HCT116 (cell line): ENCODE results near the gene MGAM2. TPM values are rescaled to one million over a fixed set of nuclear protein-coding genes. Genes with fewer than 3 reads are reported as not detected.

Source experiments
- ATAC-seq: fragments of 200-7000 bp; cut with Tn5 transposase; 2 replicates; pipeline ENCODE4 v1.9.1; 2020; ENCODE audit warnings: mild to moderate bottlenecking, moderate library complexity
- BruUV-seq: library from RNA; stranded (reverse); fragments of 400-500 nt; replicated peaks from 2 replicates; lab custom pipeline; 2021; lab: Mats Ljungman, UMichigan
- CTCF ChIA-PET: fragments of 300-600 bp; sonication (Branson Sonifier 250); formaldehyde crosslinking; loops from one replicate; lab custom pipeline; 2021; ENCODE audit warnings: antibody characterized with exemption; lab: Charles Lee
- POLR2A ChIA-PET: fragments of 300-600, 350-600 bp; sonication (Branson Sonifier 250); formaldehyde crosslinking; loops from one replicate; lab custom pipeline; 2021; ENCODE audit warnings: antibody characterized with exemption; lab: Charles Lee
- RAD21 ChIA-PET, 2 experiments: fragments of 300-600 bp; sonication (Branson Sonifier 250); formaldehyde crosslinking; loops; one replicate each; lab custom pipeline; 2023; ENCODE audit warnings: low total read pairs in 2 of 2; ENCODE audit not compliant: uncharacterized antibody in 2 of 2, unreplicated experiment in 2 of 2, low non-redundant PET in 1 of 2; lab: Charles Lee
- DNase-seq: peaks from one replicate; pipeline ENCODE4 v3.0.0-alpha.2; 2010; ENCODE audit warnings: low read depth, low spot score
- H2AFZ ChIP-seq: fragments of 200-600 bp; shearing (Covaris generic), sonication (generic); 2 replicates; pipeline ENCODE4 v1.6.1; 2017; ENCODE audit warnings: low read depth, mixed run types, mixed read lengths, antibody characterized with exemption, low read length; ENCODE audit not compliant: poor library complexity, severe bottlenecking
- H3K27ac ChIP-seq: 2 replicates; pipeline ENCODE4 v1.5.1; 2012; ENCODE audit warnings: low read depth, low read length
- H3K27me3 ChIP-seq: fragments of 200-600 bp; sonication (generic); 2 replicates; pipeline ENCODE4 v1.6.1; 2016; ENCODE audit warnings: mixed run types, low read length, mixed read lengths; ENCODE audit not compliant: insufficient read depth
- H3K36me3 ChIP-seq, 2 experiments: fragments of 200-500 bp in 1 of 2; fragments of 200-600 bp in 1 of 2; sonication (Bioruptor generic) in 1 of 2; sonication (generic) in 1 of 2; 2 replicates each; pipeline versions ENCODE4 v1.5.1 to v1.6.1; 2014 to 2016; ENCODE audit warnings: low read length in 2 of 2, inconsistent platforms in 1 of 2, mixed read lengths in 1 of 2, mixed run types in 1 of 2; ENCODE audit not compliant: insufficient read depth in 2 of 2, control insufficient read depth in 1 of 2
- H3K4me1 ChIP-seq, 2 experiments: fragments of 200-600 bp in 1 of 2; sonication (generic) in 1 of 2; 2 replicates each; pipeline versions ENCODE4 v1.5.1 to v1.6.1; 2012 to 2017; ENCODE audit warnings: low read length in 2 of 2, inconsistent platforms in 1 of 2, mild to moderate bottlenecking in 1 of 2, mixed read lengths in 1 of 2, mixed run types in 1 of 2, moderate library complexity in 1 of 2; ENCODE audit not compliant: insufficient read depth in 2 of 2, control insufficient read depth in 1 of 2
- H3K4me2 ChIP-seq: fragments of 200-600 bp; sonication (generic); 2 replicates; pipeline ENCODE4 v1.6.1; 2017; ENCODE audit warnings: mixed run types, low read length, mixed read lengths
- H3K4me3 ChIP-seq, 2 experiments: fragments of 200-600 bp in 1 of 2; sonication (generic) in 1 of 2; replicated peaks in 1 of 2; 2 replicates each; pipeline ENCODE4 v1.5.1; 2011 to 2016; ENCODE audit warnings: low read length in 2 of 2, control low read depth in 1 of 2, low read depth in 1 of 2, mild to moderate bottlenecking in 1 of 2, mixed read lengths in 1 of 2, mixed run types in 1 of 2
- H3K79me2 ChIP-seq: fragments of 200-600 bp; sonication (generic); 2 replicates; pipeline ENCODE4 v1.6.1; 2017; ENCODE audit warnings: mild to moderate bottlenecking, mixed run types, low read length, moderate library complexity, mixed read lengths; ENCODE audit not compliant: insufficient read depth
- H3K9ac ChIP-seq: fragments of 200-600 bp; sonication (generic); 2 replicates; pipeline ENCODE4 v1.6.1; 2016; ENCODE audit warnings: low read length, mixed read lengths
- H3K9me2 ChIP-seq: fragments of 200-600 bp; sonication (generic), shearing (Covaris generic); 2 replicates; pipeline ENCODE4 v1.6.1; 2017; ENCODE audit warnings: mixed run types, mild to moderate bottlenecking, moderate library complexity; ENCODE audit not compliant: insufficient read depth
- H3K9me3 ChIP-seq, 2 experiments: fragments of 200-500 bp in 1 of 2; fragments of 200-600 bp in 1 of 2; sonication (Bioruptor generic) in 1 of 2; sonication (generic) in 1 of 2; 2 replicates each; pipeline ENCODE4 v1.6.1; 2014 to 2017; ENCODE audit warnings: low read length in 2 of 2, mixed read lengths in 2 of 2, inconsistent platforms in 1 of 2, low read depth in 1 of 2, mild to moderate bottlenecking in 1 of 2, mixed run types in 1 of 2, moderate library complexity in 1 of 2; ENCODE audit not compliant: control insufficient read depth in 1 of 2, insufficient read depth in 1 of 2
- H4K20me1 ChIP-seq: fragments of 200-600 bp; sonication (generic), shearing (Covaris generic); 2 replicates; pipeline ENCODE4 v1.6.1; 2017; ENCODE audit warnings: mixed run types, mild to moderate bottlenecking, moderate library complexity; ENCODE audit not compliant: insufficient read depth
- ATF3 ChIP-seq: IDR thresholded peaks from 2 replicates; pipeline ENCODE4 v1.6.1; 2012
- CBX3 ChIP-seq: IDR thresholded peaks from 2 replicates; pipeline ENCODE4 v1.6.1; 2012; ENCODE audit warnings: low read depth
- CEBPB ChIP-seq: IDR thresholded peaks from 2 replicates; pipeline ENCODE4 v1.6.1; 2012; ENCODE audit warnings: low read depth
- EGR1 ChIP-seq: IDR thresholded peaks from 2 replicates; pipeline ENCODE4 v1.6.1; 2012; ENCODE audit warnings: low read depth
- ELF1 ChIP-seq: IDR thresholded peaks from 2 replicates; pipeline ENCODE4 v1.6.1; 2012; ENCODE audit warnings: low read depth, borderline replicate concordance
- EZH2 ChIP-seq: fragments of 200-600 bp; sonication (generic); IDR thresholded peaks from 2 replicates; pipeline ENCODE4 v1.6.1; 2017; ENCODE audit warnings: antibody characterized with exemption, mixed run types
- FOSL1 ChIP-seq: IDR thresholded peaks from 2 replicates; pipeline ENCODE4 v1.6.1; 2012; ENCODE audit warnings: low read depth
- SIN3A ChIP-seq: IDR thresholded peaks from 2 replicates; pipeline ENCODE4 v1.6.1; 2012; ENCODE audit warnings: low read depth
- TCF7L2 ChIP-seq: IDR thresholded peaks from 2 replicates; pipeline ENCODE4 v1.7.0; 2011; ENCODE audit warnings: borderline replicate concordance, inconsistent platforms; ENCODE audit not compliant: insufficient read depth, insufficient read length; ENCODE audit errors: extremely low read depth
- YY1 ChIP-seq: IDR thresholded peaks from 2 replicates; pipeline ENCODE4 v1.6.1; 2011; ENCODE audit warnings: low read length, low read depth, moderate library complexity, mild to moderate bottlenecking; ENCODE audit not compliant: insufficient replicate concordance; ENCODE audit errors: extremely low read depth
- ZNF274 ChIP-seq: fragments of 200-500 bp; sonication (Bioruptor generic); IDR thresholded peaks from 2 replicates; pipeline ENCODE4 v1.6.1; 2014; ENCODE audit warnings: mild to moderate bottlenecking, low read depth, low read length, inconsistent platforms
- intact Hi-C: fragments of 100-400 bp; cut with micrococcal nuclease; formaldehyde crosslinking; loops from 2 replicates; pipeline ENCODE4 v1.10.0; 2022
- total RNA-seq: library from RNA; stranded (reverse); gene quantifications from one replicate; pipeline ENCODE4 v1.2.1, GENCODE V29; 2021; ENCODE audit not compliant: unreplicated experiment
- TF ChIP-seq, protein P1 (sequence below): IDR thresholded peaks from 2 replicates; pipeline ENCODE4 v1.6.1; 2012
- TF ChIP-seq, protein P2 (sequence below), 3 experiments: fragments of 200-600 bp in 1 of 3; sonication (generic) in 1 of 3; IDR thresholded peaks in 2 of 3; conservative IDR thresholded peaks in 1 of 3; 2 replicates each; pipeline ENCODE4 v1.5.1; 2012 to 2017; ENCODE audit warnings: low read depth in 2 of 3, low read length in 2 of 3, antibody characterized with exemption in 1 of 3, borderline replicate concordance in 1 of 3, control low read depth in 1 of 3, mild to moderate bottlenecking in 1 of 3, mixed read lengths in 1 of 3, mixed run types in 1 of 3, moderate library complexity in 1 of 3; ENCODE audit not compliant: insufficient read depth in 1 of 3
- TF ChIP-seq, protein P3 (sequence below): IDR thresholded peaks from 2 replicates; pipeline ENCODE4 v1.6.1; 2012; ENCODE audit warnings: low read depth

MGAM2 gene
- total RNA-seq, 1 experiment from 2014 or later: 0.05 TPM

DNA sequence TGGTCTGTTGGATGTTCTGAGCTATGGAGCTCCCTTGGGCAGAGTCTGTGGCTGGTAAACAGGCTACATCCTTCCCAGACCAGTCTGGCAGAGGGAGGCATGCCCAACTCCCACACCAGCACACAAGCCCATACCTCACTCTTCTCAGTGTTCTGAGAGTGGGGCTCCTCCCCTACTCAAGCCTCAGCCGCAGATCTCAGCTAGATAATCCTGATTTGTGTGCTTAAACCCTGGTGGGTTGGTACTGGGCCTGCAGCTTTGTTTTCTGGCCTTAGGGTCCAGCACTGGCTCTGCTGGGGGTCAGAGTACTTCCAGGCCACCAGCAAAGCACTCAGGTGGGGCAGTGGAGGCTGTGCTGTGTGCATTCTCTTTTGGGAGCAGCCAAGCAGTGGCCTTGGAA lies 70.4 kb downstream of the MGAM2 start:
- BruUV-seq: no TSS peak
- H3K4me3 ChIP-seq: no peak overlapping the region
- H3K79me2 ChIP-seq: no peaks in the 10 kb centered on the region
- H3K4me2 ChIP-seq: no peak overlapping the region
- H3K9me2 ChIP-seq: no peaks in the 10 kb centered on the region
- POLR2A ChIA-PET: no interaction called here
- DNase-seq: no peak
- no peak overlapping the region for H3K9ac ChIP-seq
- H4K20me1 ChIP-seq: no peaks in the 10 kb centered on the region
- no peak overlapping the region for H3K27ac ChIP-seq
- H3K27me3 ChIP-seq: no peaks in the 10 kb centered on the region; the same call in 1 of the 2 replicates
- H3K36me3 ChIP-seq: no peaks in the 10 kb centered on the region
- CTCF ChIA-PET: no interaction called here
- no peaks in the 10 kb centered on the region for H3K9me3 ChIP-seq
- no peak for ATAC-seq
- TF ChIP-seq, protein P1, sequence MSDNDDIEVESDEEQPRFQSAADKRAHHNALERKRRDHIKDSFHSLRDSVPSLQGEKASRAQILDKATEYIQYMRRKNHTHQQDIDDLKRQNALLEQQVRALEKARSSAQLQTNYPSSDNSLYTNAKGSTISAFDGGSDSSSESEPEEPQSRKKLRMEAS: no peak
- TF ChIP-seq ATF3 (no peak), EGR1 (no peak), TCF7L2 (no peak), SIN3A (no peak)
- TF ChIP-seq, protein P2, sequence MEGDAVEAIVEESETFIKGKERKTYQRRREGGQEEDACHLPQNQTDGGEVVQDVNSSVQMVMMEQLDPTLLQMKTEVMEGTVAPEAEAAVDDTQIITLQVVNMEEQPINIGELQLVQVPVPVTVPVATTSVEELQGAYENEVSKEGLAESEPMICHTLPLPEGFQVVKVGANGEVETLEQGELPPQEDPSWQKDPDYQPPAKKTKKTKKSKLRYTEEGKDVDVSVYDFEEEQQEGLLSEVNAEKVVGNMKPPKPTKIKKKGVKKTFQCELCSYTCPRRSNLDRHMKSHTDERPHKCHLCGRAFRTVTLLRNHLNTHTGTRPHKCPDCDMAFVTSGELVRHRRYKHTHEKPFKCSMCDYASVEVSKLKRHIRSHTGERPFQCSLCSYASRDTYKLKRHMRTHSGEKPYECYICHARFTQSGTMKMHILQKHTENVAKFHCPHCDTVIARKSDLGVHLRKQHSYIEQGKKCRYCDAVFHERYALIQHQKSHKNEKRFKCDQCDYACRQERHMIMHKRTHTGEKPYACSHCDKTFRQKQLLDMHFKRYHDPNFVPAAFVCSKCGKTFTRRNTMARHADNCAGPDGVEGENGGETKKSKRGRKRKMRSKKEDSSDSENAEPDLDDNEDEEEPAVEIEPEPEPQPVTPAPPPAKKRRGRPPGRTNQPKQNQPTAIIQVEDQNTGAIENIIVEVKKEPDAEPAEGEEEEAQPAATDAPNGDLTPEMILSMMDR (IDR thresholded peaks at IDR 0.05 in 2 of 3, conservative IDR thresholded peaks at IDR 0.05 in 1 of 3; ENCODE audit: borderline replicate concordance in 1 of 3, insufficient read depth in 1 of 3, low read depth in 2 of 3, low read length in 2 of 3): no peak
- RAD21 ChIA-PET: no interaction called here
- H3K4me1 ChIP-seq: no peaks in the 10 kb centered on the region
- intact Hi-C loops: no loop called here
- no peak overlapping the region for H2AFZ ChIP-seq

DNA sequence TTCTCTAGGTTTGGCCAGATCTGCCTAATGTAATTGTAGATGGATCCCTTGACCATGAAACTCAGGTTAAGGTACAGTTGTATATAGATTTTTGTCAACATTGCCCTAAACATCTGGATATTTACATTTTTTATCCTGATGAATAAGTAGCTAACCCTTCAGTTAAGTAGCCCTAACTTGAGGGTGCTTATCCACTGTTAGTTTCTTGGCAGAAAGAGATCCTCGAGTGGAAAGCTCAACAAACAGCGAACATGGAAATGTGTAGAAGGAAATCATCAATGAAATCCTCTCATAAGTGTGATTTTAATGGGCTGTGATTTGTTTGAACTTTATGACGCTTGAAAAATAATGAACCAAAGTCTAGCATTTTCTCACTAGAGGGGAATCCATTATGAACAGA lies 73.6 kb downstream of the MGAM2 start:
- Histone ChIP-seq H3K36me3 (no peaks in the 10 kb centered on the region), H3K27me3 (no peaks in the 10 kb centered on the region; the same call in 1 of the 2 replicates), H3K9me3 (no peaks in the 10 kb centered on the region), H4K20me1 (no peaks in the 10 kb centered on the region), H3K79me2 (no peaks in the 10 kb centered on the region), H3K9ac (no peak overlapping the region), H3K27ac (no peak overlapping the region), H3K4me2 (no peak overlapping the region), H3K4me3 (no peak overlapping the region), H2AFZ (no peak overlapping the region), H3K4me1 (no peaks in the 10 kb centered on the region), H3K9me2 (no peaks in the 10 kb centered on the region)
- no peak for ATAC-seq
- intact Hi-C loops: loop anchor here (5.0 kb wide), 1 partner anchor 428 kb away; no protein-coding TSS in a partner anchor
- RAD21 ChIA-PET: interaction anchor here in 1 of 2 experiments (1.0 kb wide), 1 partner anchor 209 kb away, joined by 3 read pairs; no protein-coding TSS in a partner anchor
- no TSS peak for BruUV-seq
- POLR2A ChIA-PET: no interaction called here
- CTCF ChIA-PET: interaction anchor here (1.6 to 2.9 kb wide), 2 partner anchors 209 to 210 kb away, joined by 8 to 9 read pairs; no protein-coding TSS in a partner anchor
- no peak for DNase-seq
- no peak for TF ChIP-seq SIN3A
- no peak for TF ChIP-seq YY1
- no peak for TF ChIP-seq CEBPB
- TF ChIP-seq ZNF274: no peak
- TF ChIP-seq FOSL1: no peak
- no peak for TF ChIP-seq CBX3
- no peak for TF ChIP-seq ATF3
- TF ChIP-seq, protein P3, sequence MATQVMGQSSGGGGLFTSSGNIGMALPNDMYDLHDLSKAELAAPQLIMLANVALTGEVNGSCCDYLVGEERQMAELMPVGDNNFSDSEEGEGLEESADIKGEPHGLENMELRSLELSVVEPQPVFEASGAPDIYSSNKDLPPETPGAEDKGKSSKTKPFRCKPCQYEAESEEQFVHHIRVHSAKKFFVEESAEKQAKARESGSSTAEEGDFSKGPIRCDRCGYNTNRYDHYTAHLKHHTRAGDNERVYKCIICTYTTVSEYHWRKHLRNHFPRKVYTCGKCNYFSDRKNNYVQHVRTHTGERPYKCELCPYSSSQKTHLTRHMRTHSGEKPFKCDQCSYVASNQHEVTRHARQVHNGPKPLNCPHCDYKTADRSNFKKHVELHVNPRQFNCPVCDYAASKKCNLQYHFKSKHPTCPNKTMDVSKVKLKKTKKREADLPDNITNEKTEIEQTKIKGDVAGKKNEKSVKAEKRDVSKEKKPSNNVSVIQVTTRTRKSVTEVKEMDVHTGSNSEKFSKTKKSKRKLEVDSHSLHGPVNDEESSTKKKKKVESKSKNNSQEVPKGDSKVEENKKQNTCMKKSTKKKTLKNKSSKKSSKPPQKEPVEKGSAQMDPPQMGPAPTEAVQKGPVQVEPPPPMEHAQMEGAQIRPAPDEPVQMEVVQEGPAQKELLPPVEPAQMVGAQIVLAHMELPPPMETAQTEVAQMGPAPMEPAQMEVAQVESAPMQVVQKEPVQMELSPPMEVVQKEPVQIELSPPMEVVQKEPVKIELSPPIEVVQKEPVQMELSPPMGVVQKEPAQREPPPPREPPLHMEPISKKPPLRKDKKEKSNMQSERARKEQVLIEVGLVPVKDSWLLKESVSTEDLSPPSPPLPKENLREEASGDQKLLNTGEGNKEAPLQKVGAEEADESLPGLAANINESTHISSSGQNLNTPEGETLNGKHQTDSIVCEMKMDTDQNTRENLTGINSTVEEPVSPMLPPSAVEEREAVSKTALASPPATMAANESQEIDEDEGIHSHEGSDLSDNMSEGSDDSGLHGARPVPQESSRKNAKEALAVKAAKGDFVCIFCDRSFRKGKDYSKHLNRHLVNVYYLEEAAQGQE: no peak
- no peak for TF ChIP-seq EZH2
- TF ChIP-seq ELF1: no peak
